IPS-18a (cell line): ENCODE results near the gene NUDT3.
"Not testable (repeated sequence)": the region's sequence is repeated elsewhere in the genome, so short reads cannot be mapped to it uniquely, and the experiment has no call there.

Experiments
- H3K27ac ChIP-seq: one replicate; pipeline ENCODE4 v1.5.1; 2013; ENCODE audit warnings: low read length
- H3K27me3 ChIP-seq: one replicate; pipeline ENCODE4 v1.6.1; 2013; ENCODE audit warnings: mild to moderate bottlenecking, low read length; ENCODE audit not compliant: control insufficient read depth, insufficient read depth
- H3K36me3 ChIP-seq: one replicate; pipeline ENCODE4 v1.6.1; 2013; ENCODE audit warnings: low read depth, low read length; ENCODE audit not compliant: control insufficient read depth
- H3K4me1 ChIP-seq: one replicate; pipeline ENCODE4 v1.6.1; 2013; ENCODE audit warnings: low read depth, low read length; ENCODE audit not compliant: control insufficient read depth
- H3K4me3 ChIP-seq: one replicate; pipeline ENCODE4 v1.5.1; 2013; ENCODE audit warnings: low read length
- H3K9ac ChIP-seq: one replicate; pipeline ENCODE4 v1.6.1; 2013; ENCODE audit warnings: mild to moderate bottlenecking, low read length, moderate library complexity
- H3K9me3 ChIP-seq: one replicate; pipeline ENCODE4 v1.6.1; 2013; ENCODE audit warnings: low read depth, low read length; ENCODE audit not compliant: control insufficient read depth

Gene NUDT3

GRCh38 chr6:34275128-34275804 lies 117.2 kb downstream of the NUDT3 start:
- Histone ChIP-seq H3K27me3 (no peaks in the 10 kb centered on the region), H3K4me1 (no peaks in the 10 kb centered on the region), H3K9me3 (no peaks in the 10 kb centered on the region), H3K9ac (no peak overlapping the region), H3K4me3 (no peak overlapping the region), H3K36me3 (no peaks in the 10 kb centered on the region), H3K27ac (no peak overlapping the region)

DNA sequence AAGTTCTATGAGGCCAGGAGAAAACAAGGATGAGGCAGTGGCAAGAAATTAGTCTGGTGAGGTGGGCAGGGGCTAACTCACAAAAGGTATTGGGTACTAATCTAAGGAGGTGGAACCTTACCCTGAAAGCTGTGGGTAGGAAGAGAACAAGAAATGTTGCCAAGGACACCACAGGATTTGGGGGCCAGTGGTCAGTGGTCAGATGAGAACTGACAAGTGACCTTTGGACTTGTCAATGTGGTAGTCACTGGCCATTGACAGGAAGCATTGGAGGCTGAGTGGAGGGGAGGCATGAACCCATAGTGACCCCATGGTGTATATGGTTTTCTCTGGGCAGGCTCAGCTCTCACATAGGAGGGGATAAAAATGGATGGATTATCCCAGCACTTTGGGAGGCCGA lies 118.3 kb downstream of the NUDT3 start:
- Histone ChIP-seq H3K27me3 (no peaks in the 10 kb centered on the region), H3K4me1 (no peaks in the 10 kb centered on the region), H3K9me3 (no peaks in the 10 kb centered on the region), H3K27ac (no peak overlapping the region), H3K36me3 (no peaks in the 10 kb centered on the region), H3K4me3 (no peak overlapping the region), H3K9ac (no peak overlapping the region)

- H3K27ac ChIP-seq, result no peak overlapping the region
- H3K9ac ChIP-seq, result no peak overlapping the region
- H3K4me1 ChIP-seq, result no peaks in the 10 kb centered on the region
- no peaks in the 10 kb centered on the region for H3K27me3 ChIP-seq
- no peaks in the 10 kb centered on the region for H3K36me3 ChIP-seq
- H3K9me3 ChIP-seq, result no peaks in the 10 kb centered on the region
- no peak overlapping the region for H3K4me3 ChIP-seq
These were observed 119.1 kb downstream of the NUDT3 start for GRCh38 chr6:34273242-34273805.

GRCh38 chr6:34272013-34272926 lies 120.2 kb downstream of the NUDT3 start:
- Histone ChIP-seq H3K4me3 (no peak overlapping the region), H3K4me1 (no peaks in the 10 kb centered on the region), H3K36me3 (no peaks in the 10 kb centered on the region), H3K9me3 (no peaks in the 10 kb centered on the region), H3K27ac (no peak overlapping the region), H3K9ac (no peak overlapping the region), H3K27me3 (no peaks in the 10 kb centered on the region)

- not testable (repeated sequence) for H3K36me3 ChIP-seq, H3K9me3 ChIP-seq, H3K4me1 ChIP-seq, H3K4me3 ChIP-seq, H3K27ac ChIP-seq, H3K27me3 ChIP-seq, H3K9ac ChIP-seq
These were observed 122.7 kb downstream of the NUDT3 start for GRCh38 chr6:34269658-34270341.

DNA sequence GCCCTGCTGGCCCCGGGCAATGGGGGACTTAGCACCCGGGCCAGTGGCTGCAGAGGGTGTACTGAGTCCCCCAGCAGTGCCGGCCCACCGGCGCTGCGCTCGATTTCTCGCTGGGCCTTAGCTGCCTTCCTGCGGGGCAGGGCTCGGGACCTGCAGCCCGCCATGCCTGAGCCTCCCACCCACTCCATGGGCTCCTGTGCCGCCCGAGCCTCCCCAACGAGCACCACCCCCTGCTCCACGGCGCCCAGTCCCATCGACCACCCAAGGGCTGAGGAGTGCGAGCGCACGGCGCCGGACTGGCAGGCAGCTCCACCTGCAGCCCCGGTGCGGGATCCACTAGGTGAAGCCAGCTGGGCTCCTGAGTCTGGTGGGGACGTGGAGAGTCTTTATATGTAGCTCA lies 123.3 kb downstream of the NUDT3 start:
- H3K27ac ChIP-seq, H3K9ac ChIP-seq, H3K36me3 ChIP-seq, H3K27me3 ChIP-seq, H3K4me1 ChIP-seq, H3K9me3 ChIP-seq, H3K4me3 ChIP-seq: not testable (repeated sequence)

GRCh38 chr6:34267746-34268145 lies 124.7 kb downstream of the NUDT3 start:
- no peaks in the 10 kb centered on the region for H3K4me1 ChIP-seq
- no peak overlapping the region for H3K4me3 ChIP-seq
- no peaks in the 10 kb centered on the region for H3K9me3 ChIP-seq
- H3K27ac ChIP-seq, result no peak overlapping the region
- H3K9ac ChIP-seq, result no peak overlapping the region
- H3K36me3 ChIP-seq, result no peaks in the 10 kb centered on the region
- H3K27me3 ChIP-seq, result no peaks in the 10 kb centered on the region

DNA sequence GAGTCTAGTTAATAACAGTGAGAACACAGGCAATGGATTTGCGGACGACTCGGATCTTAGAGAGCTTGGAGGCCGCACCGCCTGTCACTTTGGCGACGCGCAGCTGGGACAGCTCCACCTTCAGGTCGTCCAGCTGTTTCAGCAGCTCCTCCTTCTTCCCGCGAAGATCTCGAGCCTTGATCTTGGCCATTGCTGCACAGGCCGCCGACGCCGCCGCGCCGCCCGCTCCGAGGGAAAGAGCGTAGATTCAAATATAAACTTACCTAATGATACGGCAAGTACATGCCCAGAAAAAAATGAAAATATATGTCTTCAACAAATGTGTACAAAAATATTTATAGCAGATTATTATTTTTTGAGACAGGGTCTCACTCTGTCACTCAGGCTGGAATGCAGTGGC lies 129.0 kb downstream of the NUDT3 start:
- not testable (repeated sequence) for H3K9me3 ChIP-seq, H3K4me1 ChIP-seq, H3K9ac ChIP-seq, H3K27me3 ChIP-seq, H3K27ac ChIP-seq, H3K4me3 ChIP-seq, H3K36me3 ChIP-seq

GRCh38 chr6:34260576-34261267 lies 131.7 kb downstream of the NUDT3 start:
- no peaks in the 10 kb centered on the region for H3K36me3 ChIP-seq
- H3K4me1 ChIP-seq, result no peaks in the 10 kb centered on the region
- no peaks in the 10 kb centered on the region for H3K9me3 ChIP-seq
- H3K27me3 ChIP-seq, result no peaks in the 10 kb centered on the region
- no peak overlapping the region for H3K9ac ChIP-seq
- no peak overlapping the region for H3K4me3 ChIP-seq
- H3K27ac ChIP-seq, result no peak overlapping the region

GRCh38 chr6:34259529-34260069 lies 132.9 kb downstream of the NUDT3 start:
- no peaks in the 10 kb centered on the region for H3K9me3 ChIP-seq
- no peaks in the 10 kb centered on the region for H3K36me3 ChIP-seq

GRCh38 chr6:34252395-34252794 lies 140.1 kb downstream of the NUDT3 start:
- not testable (repeated sequence) for H3K36me3 ChIP-seq, H3K4me3 ChIP-seq, H3K27ac ChIP-seq, H3K27me3 ChIP-seq, H3K4me1 ChIP-seq, H3K9me3 ChIP-seq, H3K9ac ChIP-seq

More at GRCh38 chr6:34259529-34260069, 132.9 kb downstream of the NUDT3 start:
- H3K4me1 ChIP-seq, result no peaks in the 10 kb centered on the region
- H3K27ac ChIP-seq, result no peak overlapping the region
- no peak overlapping the region for H3K9ac ChIP-seq
- no peak overlapping the region for H3K4me3 ChIP-seq
- H3K27me3 ChIP-seq, result no peaks in the 10 kb centered on the region
